SK-N-SH treated with all-trans-retinoic acid at 6 μM for 48 hours (cell line): ENCODE data around the gene SREBF2.

Source experiments
- ATAC-seq: fragments of 200-7000 bp; cut with Tn5 transposase; 3 replicates; pipeline ENCODE4 v1.9.1; 2020; ENCODE audit warnings: mild to moderate bottlenecking, moderate library complexity
- ARNTL ChIP-seq: fragments of 450-650 bp; formaldehyde crosslinking; IDR thresholded peaks from 2 replicates; pipeline ENCODE4 v1.5.0; 2020; ENCODE audit warnings: low read depth, mild to moderate bottlenecking, moderate library complexity, borderline replicate concordance
- CSDC2 ChIP-seq: fragments of 250-450 bp; sonication (Bioruptor Pico); IDR thresholded peaks from 2 replicates; pipeline ENCODE4 v1.5.0; 2020; ENCODE audit warnings: mild to moderate bottlenecking, moderate library complexity
- ESRRG ChIP-seq: fragments of 250-450 bp; sonication (Bioruptor Pico); IDR thresholded peaks from 2 replicates; pipeline ENCODE4 v1.6.1; 2021; ENCODE audit warnings: mild to moderate bottlenecking
- ISL1 ChIP-seq: fragments of 250-450 bp; sonication (Bioruptor Pico); IDR thresholded peaks from 2 replicates; pipeline ENCODE4 v2.1.2; 2022; ENCODE audit warnings: mild to moderate bottlenecking, moderate library complexity
- OSR1 ChIP-seq: fragments of 250-450 bp; sonication (Bioruptor Pico); IDR thresholded peaks from 2 replicates; pipeline ENCODE4 v1.8.0; 2022; ENCODE audit warnings: moderate library complexity, mild to moderate bottlenecking, inconsistent platforms
- PPARA ChIP-seq: fragments of 250-450 bp; sonication (Bioruptor Pico); IDR thresholded peaks from 2 replicates; pipeline ENCODE4 v1.5.0; 2020; ENCODE audit warnings: mild to moderate bottlenecking, borderline replicate concordance
- RARB ChIP-seq: fragments of 250-450 bp; sonication (Bioruptor Pico); IDR thresholded peaks from 2 replicates; pipeline ENCODE4 v1.8.0; 2021; ENCODE audit warnings: mild to moderate bottlenecking, moderate library complexity
- SNAI2 ChIP-seq: fragments of 250-450 bp; sonication (Bioruptor Pico); IDR thresholded peaks from 2 replicates; pipeline ENCODE4 v1.5.0; 2020; ENCODE audit warnings: mild to moderate bottlenecking, moderate library complexity
- TCF4 ChIP-seq: fragments of 250-450 bp; sonication (Bioruptor Pico); IDR thresholded peaks from 2 replicates; pipeline ENCODE4 v1.8.0; 2021; ENCODE audit warnings: mild to moderate bottlenecking, moderate library complexity, borderline replicate concordance
- TOX ChIP-seq: fragments of 250-450 bp; sonication (Bioruptor Pico); IDR thresholded peaks from 2 replicates; pipeline ENCODE4 v1.8.0; 2021; ENCODE audit warnings: mild to moderate bottlenecking, moderate library complexity, borderline replicate concordance
- ZC3H10 ChIP-seq: fragments of 250-450 bp; sonication (Bioruptor Pico); IDR thresholded peaks from 2 replicates; pipeline ENCODE4 v1.5.1; 2021; ENCODE audit warnings: mild to moderate bottlenecking, moderate library complexity
- ZFP3 ChIP-seq: fragments of 250-450 bp; sonication (Bioruptor Pico); IDR thresholded peaks from 2 replicates; pipeline ENCODE4 v1.5.0; 2020; ENCODE audit warnings: mild to moderate bottlenecking, moderate library complexity
- ZFP30 ChIP-seq: fragments of 450-650 bp; formaldehyde crosslinking; IDR thresholded peaks from 2 replicates; pipeline ENCODE4 v1.5.0; 2022; ENCODE audit warnings: mild to moderate bottlenecking, moderate library complexity
- ZNF565 ChIP-seq: fragments of 450-650 bp; formaldehyde crosslinking; conservative IDR thresholded peaks from 2 replicates; pipeline ENCODE4 v1.5.0; 2020; ENCODE audit warnings: low read depth, mild to moderate bottlenecking, moderate library complexity
- ZNF70 ChIP-seq: fragments of 450-650 bp; formaldehyde crosslinking; IDR thresholded peaks from 2 replicates; pipeline ENCODE4 v1.5.0; 2020; ENCODE audit warnings: mild to moderate bottlenecking, moderate library complexity
- ZNF8 ChIP-seq: fragments of 450-650 bp; formaldehyde crosslinking; IDR thresholded peaks from 2 replicates; pipeline ENCODE4 v1.5.0; 2020; ENCODE audit warnings: mild to moderate bottlenecking, moderate library complexity
- TF ChIP-seq, protein P1 (sequence below): fragments of 250-450 bp; sonication (Bioruptor Pico); IDR thresholded peaks from 2 replicates; pipeline ENCODE4 v1.5.1; 2020; ENCODE audit warnings: low read depth, mild to moderate bottlenecking, moderate library complexity
- TF ChIP-seq, protein P2 (sequence below): fragments of 250-450 bp; sonication (Bioruptor Pico); IDR thresholded peaks from 2 replicates; pipeline ENCODE4 v1.5.1; 2021; ENCODE audit warnings: mild to moderate bottlenecking, moderate library complexity
- TF ChIP-seq, protein P3 (sequence below): fragments of 250-450 bp; sonication (Bioruptor Pico); IDR thresholded peaks from 2 replicates; pipeline ENCODE4 v1.8.0; 2021; ENCODE audit warnings: low read depth, mild to moderate bottlenecking, moderate library complexity, borderline replicate concordance
- TF ChIP-seq, protein P4 (sequence below): fragments of 250-450 bp; sonication (Bioruptor Pico); IDR thresholded peaks from 2 replicates; pipeline ENCODE4 v1.8.0; 2020; ENCODE audit warnings: mild to moderate bottlenecking, moderate library complexity, borderline replicate concordance
- TF ChIP-seq, protein P5 (sequence below): fragments of 250-450 bp; sonication (Bioruptor Pico); IDR thresholded peaks from 2 replicates; pipeline ENCODE4 v1.5.0; 2020; ENCODE audit warnings: mild to moderate bottlenecking, moderate library complexity

The SREBF2 gene

DNA sequence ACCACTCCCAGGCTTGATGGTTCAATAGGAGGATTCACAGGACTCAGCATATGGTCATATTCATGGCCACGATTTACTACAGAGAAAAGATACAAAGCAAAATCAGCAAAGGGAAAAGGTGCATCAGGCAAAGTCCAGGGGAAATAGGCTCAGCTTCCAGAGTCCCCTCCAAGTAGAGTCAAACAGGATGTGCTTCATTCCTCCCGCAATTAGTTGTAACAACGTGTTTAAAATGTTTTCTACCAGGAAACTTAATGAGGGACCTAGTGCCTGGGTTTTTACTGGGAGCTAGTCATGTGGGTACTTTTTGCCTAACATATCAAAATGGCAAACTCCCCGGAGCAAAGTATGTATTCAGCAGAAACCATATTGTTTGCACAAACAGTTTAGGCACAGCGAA, 14.9 kb upstream of the SREBF2 start (continued):
- TF ChIP-seq, protein P1, sequence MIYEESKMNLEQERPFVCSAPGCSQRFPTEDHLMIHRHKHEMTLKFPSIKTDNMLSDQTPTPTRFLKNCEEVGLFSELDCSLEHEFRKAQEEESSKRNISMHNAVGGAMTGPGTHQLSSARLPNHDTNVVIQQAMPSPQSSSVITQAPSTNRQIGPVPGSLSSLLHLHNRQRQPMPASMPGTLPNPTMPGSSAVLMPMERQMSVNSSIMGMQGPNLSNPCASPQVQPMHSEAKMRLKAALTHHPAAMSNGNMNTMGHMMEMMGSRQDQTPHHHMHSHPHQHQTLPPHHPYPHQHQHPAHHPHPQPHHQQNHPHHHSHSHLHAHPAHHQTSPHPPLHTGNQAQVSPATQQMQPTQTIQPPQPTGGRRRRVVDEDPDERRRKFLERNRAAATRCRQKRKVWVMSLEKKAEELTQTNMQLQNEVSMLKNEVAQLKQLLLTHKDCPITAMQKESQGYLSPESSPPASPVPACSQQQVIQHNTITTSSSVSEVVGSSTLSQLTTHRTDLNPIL (CRISPR knock-in tag), result no peak
- TF ChIP-seq ARNTL (CRISPR knock-in tag) (no peak), ZNF8 (CRISPR knock-in tag) (no peak), ZC3H10 (CRISPR knock-in tag) (no peak)
- TF ChIP-seq, protein P2, sequence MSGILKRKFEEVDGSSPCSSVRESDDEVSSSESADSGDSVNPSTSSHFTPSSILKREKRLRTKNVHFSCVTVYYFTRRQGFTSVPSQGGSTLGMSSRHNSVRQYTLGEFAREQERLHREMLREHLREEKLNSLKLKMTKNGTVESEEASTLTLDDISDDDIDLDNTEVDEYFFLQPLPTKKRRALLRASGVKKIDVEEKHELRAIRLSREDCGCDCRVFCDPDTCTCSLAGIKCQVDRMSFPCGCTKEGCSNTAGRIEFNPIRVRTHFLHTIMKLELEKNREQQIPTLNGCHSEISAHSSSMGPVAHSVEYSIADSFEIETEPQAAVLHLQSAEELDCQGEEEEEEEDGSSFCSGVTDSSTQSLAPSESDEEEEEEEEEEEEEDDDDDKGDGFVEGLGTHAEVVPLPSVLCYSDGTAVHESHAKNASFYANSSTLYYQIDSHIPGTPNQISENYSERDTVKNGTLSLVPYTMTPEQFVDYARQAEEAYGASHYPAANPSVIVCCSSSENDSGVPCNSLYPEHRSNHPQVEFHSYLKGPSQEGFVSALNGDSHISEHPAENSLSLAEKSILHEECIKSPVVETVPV (CRISPR knock-in tag), result no peak

DNA sequence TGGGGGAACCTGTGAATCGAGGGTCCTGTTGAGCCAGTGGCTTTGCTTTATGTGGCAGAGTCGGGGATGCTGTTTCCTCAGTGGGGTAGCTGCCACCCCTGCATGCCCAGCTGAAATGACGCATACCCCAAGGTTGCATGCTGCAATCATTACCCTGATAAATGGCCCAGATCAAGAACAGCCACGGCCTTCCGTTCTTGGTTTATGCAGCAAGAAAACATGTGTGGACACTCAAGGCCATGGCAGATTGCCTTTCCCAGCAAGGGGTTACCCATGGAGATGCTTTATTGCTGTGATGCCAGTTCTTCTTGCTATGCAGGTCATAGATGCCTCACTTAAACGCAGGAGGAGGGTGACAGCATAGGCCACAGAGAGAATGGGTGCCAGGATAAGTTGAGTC, 14.3 kb upstream of the SREBF2 start:
- ATAC-seq, result no peak
- TF ChIP-seq CSDC2 (CRISPR knock-in tag), result no peak
- TF ChIP-seq ZNF8 (CRISPR knock-in tag), result no peak
- no peak for TF ChIP-seq ZFP3 (CRISPR knock-in tag)
- no peak for TF ChIP-seq OSR1 (CRISPR knock-in tag)
- no peak for TF ChIP-seq ISL1 (CRISPR knock-in tag)
- TF ChIP-seq ZC3H10 (CRISPR knock-in tag), result no peak
- TF ChIP-seq, protein P3, sequence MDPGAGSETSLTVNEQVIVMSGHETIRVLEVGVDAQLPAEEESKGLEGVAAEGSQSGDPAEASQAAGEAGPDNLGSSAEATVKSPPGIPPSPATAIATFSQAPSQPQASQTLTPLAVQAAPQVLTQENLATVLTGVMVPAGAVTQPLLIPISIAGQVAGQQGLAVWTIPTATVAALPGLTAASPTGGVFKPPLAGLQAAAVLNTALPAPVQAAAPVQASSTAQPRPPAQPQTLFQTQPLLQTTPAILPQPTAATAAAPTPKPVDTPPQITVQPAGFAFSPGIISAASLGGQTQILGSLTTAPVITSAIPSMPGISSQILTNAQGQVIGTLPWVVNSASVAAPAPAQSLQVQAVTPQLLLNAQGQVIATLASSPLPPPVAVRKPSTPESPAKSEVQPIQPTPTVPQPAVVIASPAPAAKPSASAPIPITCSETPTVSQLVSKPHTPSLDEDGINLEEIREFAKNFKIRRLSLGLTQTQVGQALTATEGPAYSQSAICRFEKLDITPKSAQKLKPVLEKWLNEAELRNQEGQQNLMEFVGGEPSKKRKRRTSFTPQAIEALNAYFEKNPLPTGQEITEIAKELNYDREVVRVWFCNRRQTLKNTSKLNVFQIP (CRISPR knock-in tag), result no peak
- no peak for TF ChIP-seq ZNF70 (CRISPR knock-in tag)
- TF ChIP-seq TOX (CRISPR knock-in tag), result no peak
- no peak for TF ChIP-seq TCF4 (CRISPR knock-in tag)
- TF ChIP-seq ZFP30 (CRISPR knock-in tag), result no peak
- no peak for TF ChIP-seq ESRRG (CRISPR knock-in tag)
- TF ChIP-seq PPARA (CRISPR knock-in tag), result no peak
- TF ChIP-seq ZNF565 (CRISPR knock-in tag), result no peak
- TF ChIP-seq, protein P2 (CRISPR knock-in tag), result no peak
- TF ChIP-seq, protein P4, sequence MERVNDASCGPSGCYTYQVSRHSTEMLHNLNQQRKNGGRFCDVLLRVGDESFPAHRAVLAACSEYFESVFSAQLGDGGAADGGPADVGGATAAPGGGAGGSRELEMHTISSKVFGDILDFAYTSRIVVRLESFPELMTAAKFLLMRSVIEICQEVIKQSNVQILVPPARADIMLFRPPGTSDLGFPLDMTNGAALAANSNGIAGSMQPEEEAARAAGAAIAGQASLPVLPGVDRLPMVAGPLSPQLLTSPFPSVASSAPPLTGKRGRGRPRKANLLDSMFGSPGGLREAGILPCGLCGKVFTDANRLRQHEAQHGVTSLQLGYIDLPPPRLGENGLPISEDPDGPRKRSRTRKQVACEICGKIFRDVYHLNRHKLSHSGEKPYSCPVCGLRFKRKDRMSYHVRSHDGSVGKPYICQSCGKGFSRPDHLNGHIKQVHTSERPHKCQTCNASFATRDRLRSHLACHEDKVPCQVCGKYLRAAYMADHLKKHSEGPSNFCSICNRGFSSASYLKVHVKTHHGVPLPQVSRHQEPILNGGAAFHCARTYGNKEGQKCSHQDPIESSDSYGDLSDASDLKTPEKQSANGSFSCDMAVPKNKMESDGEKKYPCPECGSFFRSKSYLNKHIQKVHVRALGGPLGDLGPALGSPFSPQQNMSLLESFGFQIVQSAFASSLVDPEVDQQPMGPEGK, result no peak

DNA sequence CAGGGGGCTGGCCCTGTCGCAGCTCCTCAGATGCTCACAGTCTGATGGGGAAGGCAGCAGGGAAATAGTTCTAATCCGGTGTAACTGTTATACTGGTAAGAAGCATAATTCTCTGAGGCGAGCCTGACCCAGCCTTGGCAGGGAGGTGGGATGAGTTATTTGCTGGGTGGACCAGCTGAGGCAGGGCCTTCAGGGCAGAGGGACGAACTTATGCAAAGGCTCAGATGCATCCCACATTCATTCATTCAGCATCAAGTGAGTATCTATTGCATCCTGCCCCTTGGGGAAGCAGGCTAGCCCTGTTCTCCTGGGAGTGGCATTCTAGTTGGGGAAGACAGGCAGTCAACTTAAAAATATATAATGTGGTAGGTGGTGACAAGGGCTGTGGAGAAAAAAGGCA, 13.6 kb upstream of the SREBF2 start:
- no peak for ATAC-seq
- TF ChIP-seq, protein P5, sequence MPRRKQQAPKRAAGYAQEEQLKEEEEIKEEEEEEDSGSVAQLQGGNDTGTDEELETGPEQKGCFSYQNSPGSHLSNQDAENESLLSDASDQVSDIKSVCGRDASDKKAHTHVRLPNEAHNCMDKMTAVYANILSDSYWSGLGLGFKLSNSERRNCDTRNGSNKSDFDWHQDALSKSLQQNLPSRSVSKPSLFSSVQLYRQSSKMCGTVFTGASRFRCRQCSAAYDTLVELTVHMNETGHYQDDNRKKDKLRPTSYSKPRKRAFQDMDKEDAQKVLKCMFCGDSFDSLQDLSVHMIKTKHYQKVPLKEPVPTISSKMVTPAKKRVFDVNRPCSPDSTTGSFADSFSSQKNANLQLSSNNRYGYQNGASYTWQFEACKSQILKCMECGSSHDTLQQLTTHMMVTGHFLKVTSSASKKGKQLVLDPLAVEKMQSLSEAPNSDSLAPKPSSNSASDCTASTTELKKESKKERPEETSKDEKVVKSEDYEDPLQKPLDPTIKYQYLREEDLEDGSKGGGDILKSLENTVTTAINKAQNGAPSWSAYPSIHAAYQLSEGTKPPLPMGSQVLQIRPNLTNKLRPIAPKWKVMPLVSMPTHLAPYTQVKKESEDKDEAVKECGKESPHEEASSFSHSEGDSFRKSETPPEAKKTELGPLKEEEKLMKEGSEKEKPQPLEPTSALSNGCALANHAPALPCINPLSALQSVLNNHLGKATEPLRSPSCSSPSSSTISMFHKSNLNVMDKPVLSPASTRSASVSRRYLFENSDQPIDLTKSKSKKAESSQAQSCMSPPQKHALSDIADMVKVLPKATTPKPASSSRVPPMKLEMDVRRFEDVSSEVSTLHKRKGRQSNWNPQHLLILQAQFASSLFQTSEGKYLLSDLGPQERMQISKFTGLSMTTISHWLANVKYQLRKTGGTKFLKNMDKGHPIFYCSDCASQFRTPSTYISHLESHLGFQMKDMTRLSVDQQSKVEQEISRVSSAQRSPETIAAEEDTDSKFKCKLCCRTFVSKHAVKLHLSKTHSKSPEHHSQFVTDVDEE, result no peak
- no peak for TF ChIP-seq RARB (CRISPR knock-in tag)
- no peak for TF ChIP-seq ARNTL (CRISPR knock-in tag)
- TF ChIP-seq ZFP30 (CRISPR knock-in tag), result no peak
- TF ChIP-seq, protein P2 (CRISPR knock-in tag), result no peak
- no peak for TF ChIP-seq OSR1 (CRISPR knock-in tag)
- TF ChIP-seq ZNF8 (CRISPR knock-in tag), result no peak
- TF ChIP-seq, protein P4, result no peak
- no peak for TF ChIP-seq ZNF565 (CRISPR knock-in tag)
- TF ChIP-seq TCF4 (CRISPR knock-in tag), result no peak
- no peak for TF ChIP-seq SNAI2 (CRISPR knock-in tag)
- TF ChIP-seq ZNF70 (CRISPR knock-in tag), result no peak
- TF ChIP-seq, protein P1 (CRISPR knock-in tag), result no peak
